ENCODE data around the gene EVA1C. TPM values are rescaled to one million over a fixed set of nuclear protein-coding genes. Genes with fewer than 3 reads are reported as not detected.

Gene EVA1C
- total RNA-seq, 2 experiments from 2014 or later, result 9.3 to 9.6 TPM

GRCh38 chr21:32474179-32475059 lies 61.9 kb downstream of the EVA1C start:
- intact Hi-C loops (cut with micrococcal nuclease), result no loop called here
- ChIA-PET POLR2A (no interaction called here), CTCF (interaction anchor here (0.9 kb wide), 1 partner anchor 127 kb away, joined by 3 read pairs; no protein-coding TSS in a partner anchor)

GRCh38 chr21:32475162-32475812 lies 62.8 kb downstream of the EVA1C start:
- Mint-ChIP-seq H3K4me1 (ENCODE audit: low read depth) (peaks cover 7% of the 10 kb centered on the region), H3K4me3 (no peak overlapping the region), H3K36me3 (peaks cover 7% of the 10 kb centered on the region), H3K9me3 (no peaks in the 10 kb centered on the region), H3K27me3 (no peaks in the 10 kb centered on the region), H3K27ac (no peak overlapping the region)
- ChIA-PET CTCF (interaction anchor here (0.7 to 0.9 kb wide), 2 partner anchors 106 to 126 kb away, joined by 3 read pairs; no protein-coding TSS in a partner anchor), POLR2A (no interaction called here)
- DNase-seq, result no peak
- intact Hi-C loops (cut with micrococcal nuclease), result no loop called here

More at GRCh38 chr21:32474179-32475059, 61.9 kb downstream of the EVA1C start:
- Mint-ChIP-seq H3K36me3 (peaks cover 7% of the 10 kb centered on the region), H3K27ac (no peak overlapping the region), H3K9me3 (no peaks in the 10 kb centered on the region), H3K4me3 (no peak overlapping the region), H3K4me1 (ENCODE audit: low read depth) (peaks cover 6% of the 10 kb centered on the region), H3K27me3 (no peaks in the 10 kb centered on the region)
- DNase-seq, result no peak

- H3K27me3 Mint-ChIP-seq, result no peaks in the 10 kb centered on the region
- no peak for DNase-seq
- H3K4me3 Mint-ChIP-seq, result no peak overlapping the region
- ChIA-PET POLR2A (no interaction called here), CTCF (no interaction called here)
- no peak overlapping the region for H3K27ac Mint-ChIP-seq
- intact Hi-C loops (cut with micrococcal nuclease), result no loop called here
- peaks cover 7% of the 10 kb centered on the region for H3K4me1 Mint-ChIP-seq (ENCODE audit: low read depth)
- H3K36me3 Mint-ChIP-seq, result peaks cover 7% of the 10 kb centered on the region
- H3K9me3 Mint-ChIP-seq, result no peaks in the 10 kb centered on the region
Measured at GRCh38 chr21:32476661-32477423, 64.3 kb downstream of the EVA1C start.

- H3K27ac Mint-ChIP-seq, result no peak overlapping the region
- POLR2A ChIA-PET, result no interaction called here
- DNase-seq, result no peak
- CTCF ChIA-PET, result no interaction called here
- intact Hi-C loops (cut with micrococcal nuclease), result no loop called here
- H3K27me3 Mint-ChIP-seq, result no peaks in the 10 kb centered on the region
- no peaks in the 10 kb centered on the region for H3K9me3 Mint-ChIP-seq
- peaks cover 7% of the 10 kb centered on the region for H3K4me1 Mint-ChIP-seq (ENCODE audit: low read depth)
- H3K36me3 Mint-ChIP-seq, result peaks cover 7% of the 10 kb centered on the region
- H3K4me3 Mint-ChIP-seq, result no peak overlapping the region
Measured at GRCh38 chr21:32477424-32477745, 64.9 kb downstream of the EVA1C start.

- no peak overlapping the region for H3K4me3 Mint-ChIP-seq
Measured at GRCh38 chr21:32481875-32482408, 69.4 kb downstream of the EVA1C start.

GRCh38 chr21:32482565-32483292 lies 70.2 kb downstream of the EVA1C start:
- ChIA-PET CTCF (interaction anchor here (0.6 kb wide), 2 partner anchors 119 kb away, joined by 3 to 6 read pairs; no protein-coding TSS in a partner anchor), POLR2A (no interaction called here)
- Mint-ChIP-seq H3K27me3 (no peaks in the 10 kb centered on the region), H3K27ac (no peak overlapping the region), H3K4me3 (no peak overlapping the region), H3K36me3 (peaks cover 12% of the 10 kb centered on the region), H3K9me3 (no peaks in the 10 kb centered on the region), H3K4me1 (ENCODE audit: low read depth) (peaks cover 7% of the 10 kb centered on the region)
- DNase-seq, result no peak
- intact Hi-C loops (cut with micrococcal nuclease), result no loop called here

More at GRCh38 chr21:32481875-32482408, 69.4 kb downstream of the EVA1C start:
- ChIA-PET CTCF (interaction anchor here (0.6 to 1.4 kb wide), 2 partner anchors 88 to 119 kb away, joined by 3 to 6 read pairs; no protein-coding TSS in a partner anchor), POLR2A (interaction anchor here (0.6 kb wide), 1 partner anchor 9 kb away, joined by 3 read pairs; no protein-coding TSS in a partner anchor)
- Mint-ChIP-seq H3K9me3 (no peaks in the 10 kb centered on the region), H3K27me3 (no peaks in the 10 kb centered on the region), H3K4me1 (ENCODE audit: low read depth) (peaks cover 7% of the 10 kb centered on the region), H3K36me3 (peaks cover 12% of the 10 kb centered on the region), H3K27ac (no peak overlapping the region)
- DNase-seq, result no peak
- intact Hi-C loops (cut with micrococcal nuclease), result no loop called here

- Mint-ChIP-seq H3K27me3 (no peaks in the 10 kb centered on the region), H3K4me3 (no peak overlapping the region), H3K9me3 (no peaks in the 10 kb centered on the region), H3K4me1 (ENCODE audit: low read depth) (peaks cover 7% of the 10 kb centered on the region), H3K27ac (no peak overlapping the region), H3K36me3 (peaks cover 10% of the 10 kb centered on the region)
- intact Hi-C loops (cut with micrococcal nuclease), result no loop called here
- POLR2A ChIA-PET, result no interaction called here
- CTCF ChIA-PET, result interaction anchor here (0.6 kb wide), 1 partner anchor 119 kb away, joined by 6 read pairs; no protein-coding TSS in a partner anchor
- no peak for DNase-seq
Measured at GRCh38 chr21:32483293-32483595, 70.7 kb downstream of the EVA1C start.

GRCh38 chr21:32484706-32485380 lies 72.3 kb downstream of the EVA1C start:
- no peaks in the 10 kb centered on the region for H3K9me3 Mint-ChIP-seq
- no peaks in the 10 kb centered on the region for H3K4me1 Mint-ChIP-seq (ENCODE audit: low read depth)
- H3K27me3 Mint-ChIP-seq, result no peaks in the 10 kb centered on the region
- DNase-seq, result no peak
- H3K36me3 Mint-ChIP-seq, result peaks cover 17% of the 10 kb centered on the region
- H3K27ac Mint-ChIP-seq, result no peak overlapping the region
- intact Hi-C loops (cut with micrococcal nuclease), result no loop called here
- CTCF ChIA-PET, result no interaction called here
- POLR2A ChIA-PET, result no interaction called here
- H3K4me3 Mint-ChIP-seq, result no peak overlapping the region

- no peak overlapping the region for H3K27ac Mint-ChIP-seq
- no peaks in the 10 kb centered on the region for H3K27me3 Mint-ChIP-seq
- no peaks in the 10 kb centered on the region for H3K4me1 Mint-ChIP-seq (ENCODE audit: low read depth)
- no peaks in the 10 kb centered on the region for H3K9me3 Mint-ChIP-seq
- CTCF ChIA-PET, result no interaction called here
- POLR2A ChIA-PET, result no interaction called here
- H3K4me3 Mint-ChIP-seq, result no peak overlapping the region
- no peak for DNase-seq
- intact Hi-C loops (cut with micrococcal nuclease), result loop anchor here (2.0 to 5.0 kb wide), 3 partner anchors 75 to 100 kb away; partner anchors contain the start of gene URB1
- H3K36me3 Mint-ChIP-seq, result peaks cover 23% of the 10 kb centered on the region
Measured at GRCh38 chr21:32492376-32492775, 79.9 kb downstream of the EVA1C start.

- no peak for DNase-seq
- intact Hi-C loops (cut with micrococcal nuclease), result loop anchor here (5.0 kb wide), 2 partner anchors 72 to 103 kb away; partner anchors contain the start of gene URB1
- Mint-ChIP-seq H3K9me3 (no peaks in the 10 kb centered on the region), H3K4me1 (ENCODE audit: low read depth) (no peaks in the 10 kb centered on the region), H3K36me3 (peaks cover 17% of the 10 kb centered on the region), H3K4me3 (no peak overlapping the region), H3K27ac (no peak overlapping the region), H3K27me3 (no peaks in the 10 kb centered on the region)
- POLR2A ChIA-PET, result interaction anchor here (0.6 kb wide), 1 partner anchor 469 kb away, joined by 6 read pairs; no protein-coding TSS in a partner anchor
- CTCF ChIA-PET, result no interaction called here
Measured at GRCh38 chr21:32494934-32495709, 82.6 kb downstream of the EVA1C start.

Data from activated CD4-positive, alpha-beta memory T cell treated with anti-CD3 and anti-CD28 coated beads for 36 hours (primary cell).